Mesendoderm (in vitro differentiated cells): ENCODE results near the gene OPCML.

Source experiments
- DNase-seq: peaks from one replicate; pipeline ENCODE4 v3.0.0; 2013
- H2AK5ac ChIP-seq: 2 replicates; pipeline ENCODE4 v1.6.1; 2013; ENCODE audit warnings: low read length, inconsistent platforms
- H2BK120ac ChIP-seq: 2 replicates; pipeline ENCODE4 v1.6.1; 2013; ENCODE audit warnings: low read depth, mild to moderate bottlenecking, low read length, moderate library complexity, mixed read lengths
- H2BK15ac ChIP-seq: replicated peaks from 2 replicates; pipeline ENCODE4 v1.6.1; 2013; ENCODE audit warnings: low read depth, mild to moderate bottlenecking, moderate library complexity
- H2BK5ac ChIP-seq: 2 replicates; pipeline ENCODE4 v1.6.1; 2013; ENCODE audit warnings: low read length, inconsistent platforms
- H3K18ac ChIP-seq: 2 replicates; pipeline ENCODE4 v1.6.1; 2013; ENCODE audit warnings: mild to moderate bottlenecking, low read length, mixed read lengths
- H3K23ac ChIP-seq: one replicate; pipeline ENCODE4 v1.6.1; 2013; ENCODE audit warnings: low read length
- H3K27ac ChIP-seq: 2 replicates; pipeline ENCODE4 v1.5.1; 2013; ENCODE audit warnings: low read depth, mild to moderate bottlenecking, inconsistent platforms, low read length, moderate library complexity
- H3K27me3 ChIP-seq: 2 replicates; pipeline ENCODE4 v1.6.1; 2013; ENCODE audit warnings: low read length, control low read depth, mild to moderate bottlenecking, inconsistent platforms; ENCODE audit not compliant: insufficient read depth, poor library complexity
- H3K36me3 ChIP-seq: 2 replicates; pipeline ENCODE4 v1.6.1; 2013; ENCODE audit warnings: low read length, inconsistent platforms; ENCODE audit not compliant: control insufficient read depth, insufficient read depth
- H3K4ac ChIP-seq: one replicate; pipeline ENCODE4 v1.6.1; 2013; ENCODE audit warnings: low read depth, mild to moderate bottlenecking, low read length, moderate library complexity
- H3K4me1 ChIP-seq: 2 replicates; pipeline ENCODE4 v1.6.1; 2013; ENCODE audit warnings: low read depth, low read length, inconsistent platforms; ENCODE audit not compliant: control insufficient read depth
- H3K4me2 ChIP-seq: 2 replicates; pipeline ENCODE4 v1.6.1; 2013; ENCODE audit warnings: low read length
- H3K4me3 ChIP-seq: 2 replicates; pipeline ENCODE4 v1.5.1; 2013; ENCODE audit warnings: mild to moderate bottlenecking, low read length
- H3K56ac ChIP-seq: one replicate; pipeline ENCODE4 v1.6.1; 2013; ENCODE audit warnings: low read length
- H3K79me1 ChIP-seq: 2 replicates; pipeline ENCODE4 v1.6.1; 2013; ENCODE audit warnings: low read length, inconsistent platforms
- H3K79me2 ChIP-seq: 2 replicates; pipeline ENCODE4 v1.6.1; 2013; ENCODE audit warnings: mild to moderate bottlenecking, low read length; ENCODE audit not compliant: control insufficient read depth, insufficient read depth
- H3K9ac ChIP-seq: 2 replicates; pipeline ENCODE4 v1.6.1; 2013; ENCODE audit warnings: low read length, inconsistent platforms
- H4K5ac ChIP-seq: one replicate; pipeline ENCODE4 v1.6.1; 2013; ENCODE audit warnings: low read length
- H4K8ac ChIP-seq: one replicate; pipeline ENCODE4 v1.6.1; 2013; ENCODE audit warnings: low read depth, mild to moderate bottlenecking, control low read depth, low read length, moderate library complexity
- WGBS: extraction: QIAGEN DNeasy Blood & Tissue Kit; methylation state at CpG from one replicate; pipeline ENCODE4 v1.1.7; 2013; ENCODE audit warnings: low lambda C conversion rate, missing lambda C conversion rate; ENCODE audit not compliant: insufficient coverage; ENCODE audit errors: extremely low coverage; 5-methylcytosine and 5-hydroxymethylcytosine counted together

OPCML gene

DNA sequence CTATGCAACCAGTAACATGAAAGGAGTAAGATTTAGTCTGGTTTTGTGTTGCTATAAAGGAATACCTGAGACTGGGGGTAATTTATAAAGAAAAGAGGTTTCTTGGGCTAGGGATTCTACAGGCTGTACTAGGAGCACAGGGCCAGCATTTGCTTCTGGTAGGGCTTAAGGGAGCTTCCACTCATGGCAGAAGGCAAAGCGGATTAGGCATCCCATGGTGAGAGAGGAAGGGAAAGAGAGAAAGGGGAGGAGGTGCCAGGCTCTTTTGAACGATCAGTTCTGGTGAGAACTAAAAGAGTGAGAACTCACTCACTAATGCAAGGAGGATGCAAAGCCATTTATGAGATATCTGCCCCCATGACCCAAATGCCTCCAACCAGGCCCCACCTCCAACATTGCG lies 283.2 kb downstream of the OPCML start:
- H3K79me1 ChIP-seq = no peaks in the 10 kb centered on the region
- H3K23ac ChIP-seq = no peak overlapping the region
- no peaks in the 10 kb centered on the region for H3K79me2 ChIP-seq
- no peak overlapping the region for H3K4me3 ChIP-seq
- peak; percentile 55 for DNase-seq
- no peak overlapping the region for H3K18ac ChIP-seq
- no peak overlapping the region for H2AK5ac ChIP-seq
- H2BK5ac ChIP-seq = no peak overlapping the region
- no peak overlapping the region for H4K8ac ChIP-seq
- no peak overlapping the region for H3K9ac ChIP-seq
- H2BK120ac ChIP-seq = no peak overlapping the region
- H3K27ac ChIP-seq = no peak overlapping the region
- H3K4me1 ChIP-seq = no peaks in the 10 kb centered on the region
- H3K56ac ChIP-seq = no peak overlapping the region
- WGBS = no CpG with 5 or more reads among the region's 3 CpGs
- no peaks in the 10 kb centered on the region for H3K36me3 ChIP-seq
- H3K4me2 ChIP-seq = no peak overlapping the region
- H3K27me3 ChIP-seq = no peaks in the 10 kb centered on the region
- H2BK15ac ChIP-seq = no peak overlapping the region
- H3K4ac ChIP-seq = no peak overlapping the region
- no peak overlapping the region for H4K5ac ChIP-seq

DNA sequence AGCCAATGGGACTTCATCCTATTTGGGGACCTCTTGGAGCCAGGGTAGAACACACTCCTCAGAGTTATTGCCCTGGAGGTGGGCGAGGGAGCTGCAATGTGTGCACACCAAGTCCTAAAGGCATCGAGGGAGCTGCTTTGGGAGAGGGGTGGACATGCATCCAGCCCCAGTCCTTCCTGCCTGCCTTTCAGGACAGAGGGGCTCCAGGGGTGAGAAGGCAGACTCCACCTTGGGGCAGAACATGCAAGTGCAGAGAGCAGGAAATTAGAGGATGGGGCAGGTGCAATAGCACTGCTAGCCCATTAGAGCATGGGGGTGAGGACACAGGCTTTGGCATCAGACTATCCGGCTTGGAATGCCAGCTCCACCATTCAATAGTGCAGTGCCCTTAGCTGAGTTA lies 288.5 kb downstream of the OPCML start:
- H3K36me3 ChIP-seq = no peaks in the 10 kb centered on the region
- no peak overlapping the region for H2BK5ac ChIP-seq
- H3K23ac ChIP-seq = no peak overlapping the region
- no peak overlapping the region for H3K4ac ChIP-seq
- WGBS = no CpG with 5 or more reads among the region's 3 CpGs
- H3K4me1 ChIP-seq = no peaks in the 10 kb centered on the region
- no peak overlapping the region for H4K5ac ChIP-seq
- H3K18ac ChIP-seq = no peak overlapping the region
- H3K9ac ChIP-seq = no peak overlapping the region
- H3K27ac ChIP-seq = no peak overlapping the region
- no peak overlapping the region for H2BK120ac ChIP-seq
- H3K4me2 ChIP-seq = no peak overlapping the region
- no peak overlapping the region for H2BK15ac ChIP-seq
- H2AK5ac ChIP-seq = no peak overlapping the region
- no peaks in the 10 kb centered on the region for H3K79me2 ChIP-seq
- peak; percentile 53 for DNase-seq
- H4K8ac ChIP-seq = no peak overlapping the region
- no peak overlapping the region for H3K56ac ChIP-seq
- H3K4me3 ChIP-seq = no peak overlapping the region
- no peaks in the 10 kb centered on the region for H3K27me3 ChIP-seq
- no peaks in the 10 kb centered on the region for H3K79me1 ChIP-seq

DNA sequence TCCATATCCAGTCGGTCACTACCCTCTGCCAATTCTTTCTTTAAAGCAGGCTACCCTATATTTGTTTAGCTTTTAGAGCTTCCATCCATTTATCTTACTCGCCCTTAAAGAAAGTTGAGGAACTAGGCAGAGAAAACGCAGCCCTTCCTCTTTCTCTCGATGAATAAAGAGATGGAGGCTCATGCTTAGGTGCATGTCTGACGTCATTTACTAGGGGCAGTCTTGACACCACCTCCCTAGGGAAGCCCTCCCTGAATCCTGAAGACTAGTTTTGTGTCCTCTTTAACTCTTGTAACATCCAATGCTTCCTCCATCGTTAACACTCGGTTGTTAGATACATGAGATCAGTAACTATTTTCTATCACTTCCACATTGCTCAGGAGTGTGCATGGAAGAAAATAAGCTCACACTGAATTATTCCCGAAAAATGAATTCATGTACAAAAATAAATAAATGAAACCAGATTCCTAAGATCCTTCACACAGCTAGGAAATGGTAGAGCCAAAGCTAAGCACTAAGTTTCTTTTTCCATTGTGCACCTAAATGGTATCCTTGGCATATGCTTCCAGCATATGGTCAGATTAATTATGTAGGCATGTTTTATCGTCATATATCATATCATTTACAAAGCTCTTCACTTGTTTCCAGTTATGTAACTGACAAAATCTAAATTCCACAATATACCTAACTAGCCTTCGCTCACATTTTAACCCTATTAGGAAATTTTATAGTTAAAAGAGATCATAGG lies 291.2 kb downstream of the OPCML start:
- Histone ChIP-seq H2BK5ac (no peak overlapping the region), H3K79me2 (no peaks in the 10 kb centered on the region), H3K27me3 (no peaks in the 10 kb centered on the region), H3K36me3 (no peaks in the 10 kb centered on the region), H3K18ac (no peak overlapping the region), H2AK5ac (no peak overlapping the region), H3K27ac (no peak overlapping the region), H4K5ac (no peak overlapping the region), H4K8ac (no peak overlapping the region), H3K56ac (no peak overlapping the region), H3K4me1 (no peaks in the 10 kb centered on the region), H3K79me1 (no peaks in the 10 kb centered on the region), H3K4me2 (no peak overlapping the region), H3K9ac (no peak overlapping the region), H3K23ac (no peak overlapping the region), H2BK15ac (no peak overlapping the region), H3K4ac (no peak overlapping the region), H3K4me3 (no peak overlapping the region), H2BK120ac (no peak overlapping the region)
- WGBS = 100% methylated on average over 1 of the region's 10 CpGs
- DNase-seq = no peak

DNA sequence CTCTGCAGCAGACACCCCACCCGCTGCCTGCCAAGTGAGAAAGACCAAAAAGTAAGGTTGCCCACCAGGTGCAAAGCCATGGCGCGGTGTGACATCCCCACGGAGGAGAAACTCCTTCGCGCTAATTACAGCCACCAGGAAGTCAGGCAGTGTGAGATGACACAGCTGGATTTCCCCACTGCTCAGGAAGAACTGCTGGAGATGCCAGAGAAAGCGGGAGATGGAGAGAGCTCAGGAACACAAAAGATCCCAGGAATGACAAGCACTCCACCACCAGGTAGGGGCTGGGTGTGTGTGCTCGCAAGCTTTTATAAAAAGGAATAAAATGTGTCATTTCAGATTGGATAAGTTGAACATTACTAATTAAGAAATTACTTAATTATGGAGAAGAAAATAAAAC lies 292.7 kb downstream of the OPCML start:
- Histone ChIP-seq H2BK15ac (no peak overlapping the region), H3K4me3 (no peak overlapping the region), H3K79me1 (no peaks in the 10 kb centered on the region)

DNA sequence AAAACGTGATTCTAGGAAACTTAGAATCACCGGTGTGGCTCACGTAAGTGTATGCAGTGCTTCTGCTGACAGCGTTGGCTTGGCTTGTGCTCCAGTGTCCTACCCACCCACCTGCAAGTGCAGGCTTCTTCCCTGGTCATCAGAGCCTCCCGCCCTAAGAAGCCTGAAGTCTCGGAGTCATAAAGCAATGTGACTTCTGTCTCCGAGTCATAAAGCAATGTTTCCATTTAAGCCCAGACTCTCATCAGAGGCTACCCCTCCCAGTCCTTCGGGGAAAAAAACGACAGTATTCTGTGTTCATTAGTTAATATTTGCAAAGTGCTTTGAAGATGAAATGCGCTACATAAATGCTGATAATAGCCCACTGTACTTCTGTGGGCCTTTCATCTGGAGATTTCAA lies 293.8 kb downstream of the OPCML start:
- Histone ChIP-seq H4K8ac (no peak overlapping the region), H3K18ac (no peak overlapping the region), H3K27me3 (no peaks in the 10 kb centered on the region), H2AK5ac (no peak overlapping the region), H3K79me2 (no peaks in the 10 kb centered on the region), H3K27ac (no peak overlapping the region), H2BK15ac (no peak overlapping the region), H3K4ac (no peak overlapping the region), H2BK120ac (no peak overlapping the region), H3K4me1 (peaks cover 2% of the 10 kb centered on the region), H2BK5ac (no peak overlapping the region), H3K79me1 (no peaks in the 10 kb centered on the region), H4K5ac (no peak overlapping the region), H3K56ac (no peak overlapping the region), H3K4me2 (no peak overlapping the region), H3K23ac (no peak overlapping the region), H3K36me3 (no peaks in the 10 kb centered on the region), H3K9ac (no peak overlapping the region), H3K4me3 (no peak overlapping the region)
- WGBS = no CpG with 5 or more reads among the region's 10 CpGs
- DNase-seq = no peak

More for the DNA sequence above, 292.7 kb downstream of the OPCML start:
- H3K27ac ChIP-seq = no peak overlapping the region
- WGBS = no CpG with 5 or more reads among the region's 8 CpGs
- no peak overlapping the region for H3K18ac ChIP-seq
- peaks cover 2% of the 10 kb centered on the region for H3K4me1 ChIP-seq
- H4K5ac ChIP-seq = no peak overlapping the region
- no peaks in the 10 kb centered on the region for H3K36me3 ChIP-seq
- H4K8ac ChIP-seq = no peak overlapping the region
- peak; percentile 71 for DNase-seq
- H3K4ac ChIP-seq = no peak overlapping the region
- H2BK120ac ChIP-seq = no peak overlapping the region
- no peak overlapping the region for H3K56ac ChIP-seq
- H3K9ac ChIP-seq = no peak overlapping the region
- no peaks in the 10 kb centered on the region for H3K27me3 ChIP-seq
- no peak overlapping the region for H3K23ac ChIP-seq
- H2BK5ac ChIP-seq = no peak overlapping the region
- H3K79me2 ChIP-seq = no peaks in the 10 kb centered on the region
- no peak overlapping the region for H2AK5ac ChIP-seq
- H3K4me2 ChIP-seq = no peak overlapping the region

DNA sequence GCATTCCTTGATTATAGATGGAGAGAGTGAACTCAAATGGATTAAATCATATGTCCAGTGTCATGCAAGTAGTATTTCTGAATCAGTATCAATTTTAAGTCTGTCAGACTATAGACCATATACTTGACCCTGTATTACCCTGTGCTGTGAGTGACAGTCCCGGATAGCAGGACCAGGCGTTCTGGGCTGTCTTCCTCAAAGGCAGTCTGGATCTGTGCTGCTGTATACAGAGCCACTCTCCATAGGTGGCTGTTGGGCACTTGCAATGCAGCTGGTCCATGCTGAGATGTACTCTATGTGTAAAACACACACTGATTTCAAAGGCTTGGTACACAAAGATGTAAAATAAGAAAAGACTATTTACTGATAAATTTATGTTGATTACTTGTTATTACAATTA lies 294.3 kb downstream of the OPCML start:
- Histone ChIP-seq H3K79me1 (no peaks in the 10 kb centered on the region), H3K36me3 (no peaks in the 10 kb centered on the region), H3K79me2 (no peaks in the 10 kb centered on the region), H3K4me1 (peaks cover 2% of the 10 kb centered on the region), H4K8ac (no peak overlapping the region), H3K4me3 (no peak overlapping the region), H2BK15ac (no peak overlapping the region), H3K27ac (no peak overlapping the region), H3K23ac (no peak overlapping the region), H3K56ac (no peak overlapping the region), H3K4ac (no peak overlapping the region), H2BK120ac (no peak overlapping the region), H3K4me2 (no peak overlapping the region), H2BK5ac (no peak overlapping the region), H3K27me3 (no peaks in the 10 kb centered on the region), H3K18ac (no peak overlapping the region), H2AK5ac (no peak overlapping the region), H3K9ac (no peak overlapping the region), H4K5ac (no peak overlapping the region)
- no peak for DNase-seq
- WGBS = no CpG with 5 or more reads among the region's 2 CpGs
